Glutamatergic neuron (in vitro differentiated cells): ENCODE results near the gene MCAM. TPM values are rescaled to one million over a fixed set of nuclear protein-coding genes. Genes with fewer than 3 reads are reported as not detected.

Experiments used
- DNase-seq: peaks from one replicate; pipeline ENCODE4 v3.0.0; 2022
- H3K27ac Mint-ChIP-seq: one replicate; pipeline ENCODE4 v1.8.0; 2020; ENCODE audit warnings: mild to moderate bottlenecking, mixed read lengths, inconsistent platforms; ENCODE audit not compliant: unreplicated experiment
- H3K27me3 Mint-ChIP-seq: one replicate; pipeline ENCODE4 v1.8.0; 2020; ENCODE audit warnings: mild to moderate bottlenecking, moderate library complexity, mixed read lengths, inconsistent platforms; ENCODE audit not compliant: unreplicated experiment
- H3K36me3 Mint-ChIP-seq: one replicate; pipeline ENCODE4 v1.8.0; 2020; ENCODE audit warnings: mild to moderate bottlenecking, mixed read lengths, inconsistent platforms; ENCODE audit not compliant: unreplicated experiment
- H3K4me1 Mint-ChIP-seq: one replicate; pipeline ENCODE4 v1.8.0; 2020; ENCODE audit warnings: mild to moderate bottlenecking, low read depth, mixed read lengths, inconsistent platforms; ENCODE audit not compliant: unreplicated experiment
- H3K4me3 Mint-ChIP-seq: one replicate; pipeline ENCODE4 v1.8.0; 2020; ENCODE audit warnings: mild to moderate bottlenecking, mixed read lengths, inconsistent platforms; ENCODE audit not compliant: unreplicated experiment
- H3K9me3 Mint-ChIP-seq: one replicate; pipeline ENCODE4 v1.8.0; 2020; ENCODE audit warnings: mild to moderate bottlenecking, moderate library complexity, mixed read lengths, inconsistent platforms; ENCODE audit not compliant: unreplicated experiment
- total RNA-seq: library from RNA; stranded (reverse); fragmentation: NEBNext Ultra II Directional; extraction: Animal tissue kit (Norgen Biotek cat#: 25700); gene quantifications from one replicate; pipeline ENCODE4 v1.2.1, GENCODE V29; 2021; ENCODE audit not compliant: unreplicated experiment
- TF ChIP-seq, protein P1 (sequence below): fragments of 200-600 bp; sonication (generic); IDR thresholded peaks from one replicate; pipeline ENCODE4 v1.5.0; 2021; ENCODE audit not compliant: partially characterized antibody, unreplicated experiment

MCAM gene
- total RNA-seq, 1 donor from 2014 or later: 11.4 TPM

DNA sequence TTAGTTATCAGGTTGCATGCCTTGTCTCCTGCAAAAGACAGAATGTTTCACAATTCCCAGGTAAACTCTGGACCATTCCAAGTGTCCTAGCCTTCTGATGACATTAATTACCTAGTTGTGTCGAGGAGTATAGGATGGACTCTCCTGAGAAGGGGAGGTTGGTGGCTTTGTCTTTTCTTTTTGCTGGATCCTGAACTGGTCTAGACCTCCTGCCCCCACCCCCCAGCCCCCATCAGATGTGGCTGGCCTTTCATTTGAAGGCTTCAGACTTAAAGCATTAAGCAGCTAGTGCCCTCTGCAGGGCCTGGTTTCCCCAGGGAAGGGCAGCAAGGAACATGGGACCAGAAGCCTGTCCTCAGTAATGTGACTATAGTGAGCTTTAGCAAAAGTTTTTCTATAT lies 9.7 kb downstream of the MCAM start:
- TF ChIP-seq, protein P1, sequence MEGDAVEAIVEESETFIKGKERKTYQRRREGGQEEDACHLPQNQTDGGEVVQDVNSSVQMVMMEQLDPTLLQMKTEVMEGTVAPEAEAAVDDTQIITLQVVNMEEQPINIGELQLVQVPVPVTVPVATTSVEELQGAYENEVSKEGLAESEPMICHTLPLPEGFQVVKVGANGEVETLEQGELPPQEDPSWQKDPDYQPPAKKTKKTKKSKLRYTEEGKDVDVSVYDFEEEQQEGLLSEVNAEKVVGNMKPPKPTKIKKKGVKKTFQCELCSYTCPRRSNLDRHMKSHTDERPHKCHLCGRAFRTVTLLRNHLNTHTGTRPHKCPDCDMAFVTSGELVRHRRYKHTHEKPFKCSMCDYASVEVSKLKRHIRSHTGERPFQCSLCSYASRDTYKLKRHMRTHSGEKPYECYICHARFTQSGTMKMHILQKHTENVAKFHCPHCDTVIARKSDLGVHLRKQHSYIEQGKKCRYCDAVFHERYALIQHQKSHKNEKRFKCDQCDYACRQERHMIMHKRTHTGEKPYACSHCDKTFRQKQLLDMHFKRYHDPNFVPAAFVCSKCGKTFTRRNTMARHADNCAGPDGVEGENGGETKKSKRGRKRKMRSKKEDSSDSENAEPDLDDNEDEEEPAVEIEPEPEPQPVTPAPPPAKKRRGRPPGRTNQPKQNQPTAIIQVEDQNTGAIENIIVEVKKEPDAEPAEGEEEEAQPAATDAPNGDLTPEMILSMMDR: no peak
- no peak overlapping the region for H3K27ac Mint-ChIP-seq
- DNase-seq: no peak
- H3K4me1 Mint-ChIP-seq: no peaks in the 10 kb centered on the region
- no peak overlapping the region for H3K4me3 Mint-ChIP-seq
- H3K27me3 Mint-ChIP-seq: no peaks in the 10 kb centered on the region
- H3K9me3 Mint-ChIP-seq: peaks cover 4% of the 10 kb centered on the region
- no peaks in the 10 kb centered on the region for H3K36me3 Mint-ChIP-seq

DNA sequence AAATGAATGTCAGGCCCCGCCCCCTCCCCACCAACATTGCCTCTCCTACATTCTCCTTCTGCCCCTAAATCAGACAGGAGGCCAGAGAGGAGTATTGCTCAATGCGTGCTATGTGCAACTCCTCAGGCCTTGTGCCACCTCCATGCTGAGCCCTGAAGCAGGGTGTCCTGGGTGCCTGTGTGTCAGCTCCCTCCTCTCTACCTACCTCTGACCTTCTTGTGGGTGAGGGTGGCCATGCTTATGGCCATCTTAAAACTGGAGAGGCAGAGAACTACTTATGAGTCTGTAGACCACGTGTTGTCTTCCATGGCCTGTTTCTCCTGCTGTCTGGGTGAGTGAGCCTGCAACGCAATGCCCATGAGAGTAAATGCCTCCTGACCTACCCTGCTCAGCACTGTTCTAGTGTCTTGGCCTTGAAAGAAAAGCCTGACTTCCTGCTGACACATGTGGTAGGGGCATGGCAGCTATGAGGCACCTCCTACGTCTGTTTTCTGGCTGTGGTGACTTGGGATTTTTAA lies 10.5 kb downstream of the MCAM start:
- Mint-ChIP-seq H3K9me3 (peaks cover 4% of the 10 kb centered on the region), H3K27ac (no peak overlapping the region), H3K4me1 (no peaks in the 10 kb centered on the region), H3K36me3 (no peaks in the 10 kb centered on the region), H3K4me3 (no peak overlapping the region), H3K27me3 (no peaks in the 10 kb centered on the region)
- DNase-seq: no peak
- TF ChIP-seq, protein P1: no peak

DNA sequence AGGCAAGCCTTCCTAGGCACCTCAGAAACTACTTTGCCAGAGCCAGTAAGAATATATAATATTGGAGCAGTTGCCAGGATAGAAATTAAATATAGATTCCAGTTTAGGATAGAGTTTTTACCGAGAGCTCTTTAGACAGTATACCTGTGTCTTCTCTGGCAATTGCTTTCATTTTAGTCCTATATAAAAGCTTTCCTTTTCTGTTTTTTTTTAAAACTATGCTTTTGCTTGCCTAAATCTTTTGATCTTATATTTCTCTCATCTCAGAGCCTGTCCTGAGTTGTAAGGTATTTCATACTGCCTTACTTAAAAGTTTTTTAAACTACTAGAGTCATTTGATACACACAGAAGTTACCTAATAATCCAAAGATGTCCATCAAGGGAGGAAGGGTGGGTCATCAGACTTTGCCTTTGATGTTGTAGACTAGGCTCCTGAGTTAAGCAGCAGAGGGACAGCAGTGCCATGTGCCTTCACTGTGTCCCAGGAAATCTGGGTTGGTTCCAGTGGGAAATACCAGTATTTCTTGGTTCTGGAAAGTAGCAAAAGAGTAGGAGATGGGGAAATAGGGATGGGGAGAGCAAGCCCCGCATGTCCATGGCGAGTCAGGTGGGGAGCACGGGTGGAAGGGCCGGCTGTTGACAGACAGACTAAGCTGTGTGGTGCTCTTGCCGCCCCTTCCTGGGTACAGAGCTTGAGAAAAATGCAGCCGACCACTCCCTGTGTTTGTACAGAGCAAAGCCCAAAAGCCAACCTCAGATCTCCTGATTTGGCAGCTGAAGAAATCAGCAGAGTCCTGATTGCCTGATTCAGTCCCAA lies 11.2 kb downstream of the MCAM start:
- DNase-seq: no peak
- Mint-ChIP-seq H3K27ac (no peak overlapping the region), H3K4me3 (no peak overlapping the region), H3K27me3 (no peaks in the 10 kb centered on the region), H3K36me3 (no peaks in the 10 kb centered on the region), H3K4me1 (no peaks in the 10 kb centered on the region), H3K9me3 (peaks cover 4% of the 10 kb centered on the region)
- TF ChIP-seq, protein P1: no peak

GRCh38 chr11:119303227-119303718 lies 13.7 kb downstream of the MCAM start:
- no peaks in the 10 kb centered on the region for H3K4me1 Mint-ChIP-seq
- H3K9me3 Mint-ChIP-seq: no peaks in the 10 kb centered on the region
- no peak overlapping the region for H3K27ac Mint-ChIP-seq
- TF ChIP-seq, protein P1: no peak
- H3K36me3 Mint-ChIP-seq: no peaks in the 10 kb centered on the region
- H3K27me3 Mint-ChIP-seq: no peaks in the 10 kb centered on the region
- no peak for DNase-seq
- H3K4me3 Mint-ChIP-seq: no peak overlapping the region

GRCh38 chr11:119300198-119300964 lies 16.5 kb downstream of the MCAM start:
- Mint-ChIP-seq H3K27me3 (no peaks in the 10 kb centered on the region), H3K4me1 (no peaks in the 10 kb centered on the region), H3K27ac (no peak overlapping the region), H3K36me3 (no peaks in the 10 kb centered on the region), H3K9me3 (no peaks in the 10 kb centered on the region), H3K4me3 (no peak overlapping the region)
- no peak for DNase-seq
- TF ChIP-seq, protein P1: no peak
